Central memory CD8-positive, alpha-beta T cell (primary cell): ENCODE results near the gene PIGV.

Source experiments
- ATAC-seq: fragments of 150-1000 bp; cut with Tn5 transposase; replicated peaks from 2 replicates; pipeline ENCODE4 v1.10.0; 2022; ENCODE audit warnings: mild to moderate bottlenecking, moderate FRiP score, moderate number of reproducible peaks; ENCODE audit not compliant: poor library complexity, severe bottlenecking; ENCODE audit errors: extremely low read depth
- DNase-seq, 2 donors: peaks; one replicate each; pipeline ENCODE4 v3.0.0; 2021; ENCODE audit warnings: low spot score in 2 of 2
- H3K27ac Mint-ChIP-seq: one replicate; pipeline ENCODE4 v1.8.0; 2022; ENCODE audit warnings: low read depth, mild to moderate bottlenecking, moderate library complexity, mixed read lengths
- H3K27me3 Mint-ChIP-seq: one replicate; pipeline ENCODE4 v1.8.0; 2022; ENCODE audit warnings: mixed read lengths
- H3K36me3 Mint-ChIP-seq: one replicate; pipeline ENCODE4 v1.8.0; 2022; ENCODE audit warnings: mild to moderate bottlenecking, moderate library complexity, mixed read lengths; ENCODE audit not compliant: insufficient read depth
- H3K4me1 Mint-ChIP-seq: one replicate; pipeline ENCODE4 v1.8.0; 2022; ENCODE audit warnings: mixed read lengths
- H3K4me3 Mint-ChIP-seq: one replicate; pipeline ENCODE4 v1.8.0; 2022; ENCODE audit warnings: mild to moderate bottlenecking, moderate library complexity, mixed read lengths
- H3K9me3 Mint-ChIP-seq: one replicate; pipeline ENCODE4 v1.8.0; 2022; ENCODE audit warnings: mixed read lengths

PIGV gene

DNA sequence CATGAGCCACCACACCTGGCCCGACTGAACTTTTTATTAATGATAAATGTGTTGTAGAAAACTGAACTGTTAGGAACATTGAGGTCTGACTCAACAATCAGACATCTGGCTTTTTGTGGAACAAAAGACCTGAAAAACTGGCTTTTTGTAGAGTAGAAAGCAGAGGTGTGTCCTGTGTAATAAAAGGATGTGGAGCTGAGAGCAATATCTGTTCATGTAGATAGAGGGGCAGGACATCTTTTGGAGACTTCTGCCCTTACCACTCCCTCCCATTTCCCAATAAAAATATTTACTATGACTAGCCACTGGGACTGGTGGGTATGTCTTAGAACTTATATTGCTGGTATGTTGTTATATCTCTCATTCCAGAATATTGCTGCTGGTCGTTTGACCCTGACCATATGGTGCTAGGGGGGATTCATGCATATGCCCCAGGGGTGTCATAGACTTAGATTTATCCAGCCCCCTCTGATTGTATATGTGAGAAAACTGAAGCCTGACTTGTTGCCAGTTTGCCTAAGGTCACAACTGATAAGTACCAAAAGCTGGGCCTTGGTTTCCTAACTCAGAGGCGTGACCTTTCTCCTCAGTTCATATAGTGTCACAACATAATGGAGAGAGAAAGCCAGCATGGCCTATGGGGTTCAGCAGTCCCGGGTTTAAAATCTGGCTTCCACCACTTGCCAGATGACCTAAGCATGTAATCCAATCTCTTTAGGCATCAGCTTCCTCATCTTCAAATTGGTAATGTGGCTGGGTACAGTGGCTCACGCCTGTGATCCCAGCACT, 33.5 kb upstream of the PIGV start:
- Mint-ChIP-seq H3K4me3 (no peak overlapping the region), H3K9me3 (no peaks in the 10 kb centered on the region), H3K27me3 (no peaks in the 10 kb centered on the region), H3K36me3 (peaks cover 58% of the 10 kb centered on the region), H3K27ac (no peak overlapping the region), H3K4me1 (peaks cover 40% of the 10 kb centered on the region)
- no peak for DNase-seq
- no peak for ATAC-seq

DNA sequence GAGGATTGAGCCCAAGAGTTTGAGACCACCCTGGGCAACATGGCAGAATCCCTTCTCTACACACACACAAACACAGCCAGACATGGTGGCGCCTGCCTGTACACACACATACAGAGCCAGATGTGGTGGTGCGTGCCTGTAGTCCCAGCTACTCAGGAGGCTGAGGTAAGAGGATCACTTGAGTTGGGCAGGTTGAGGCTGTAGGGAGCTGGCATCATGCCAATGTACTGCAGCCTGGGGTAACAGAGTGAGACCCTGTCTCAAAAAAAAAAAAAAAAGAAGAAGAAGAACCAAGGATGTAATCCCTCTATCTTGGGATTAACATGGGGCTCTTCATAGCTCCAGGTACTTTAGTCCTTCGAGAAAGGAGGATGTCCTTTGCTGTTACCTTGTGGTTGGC, 29.4 kb upstream of the PIGV start:
- Mint-ChIP-seq H3K27me3 (no peaks in the 10 kb centered on the region), H3K4me3 (no peak overlapping the region), H3K4me1 (peaks cover 11% of the 10 kb centered on the region), H3K36me3 (peaks cover 66% of the 10 kb centered on the region), H3K9me3 (no peaks in the 10 kb centered on the region), H3K27ac (no peak overlapping the region)
- no peak for ATAC-seq
- no peak for DNase-seq

DNA sequence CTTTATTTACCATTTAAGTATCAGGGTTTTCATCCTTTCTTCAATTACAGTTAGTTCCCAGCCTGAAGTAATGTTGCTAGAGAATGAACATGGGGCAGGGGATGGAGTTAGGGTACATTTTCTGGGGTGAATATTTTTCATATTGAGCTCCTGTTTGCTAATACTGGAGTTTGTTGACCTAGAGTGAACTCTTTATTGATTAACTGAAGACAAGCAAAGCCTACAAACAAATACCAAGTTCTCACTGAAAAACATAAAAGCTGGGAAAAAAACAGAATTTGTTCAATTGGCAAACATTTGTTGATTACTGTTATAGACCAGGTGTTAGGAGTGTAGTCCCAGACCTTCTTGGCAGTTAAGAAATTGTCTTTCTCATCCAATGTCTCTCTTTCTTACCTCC, 28.2 kb upstream of the PIGV start:
- ATAC-seq (no peak), DNase-seq (no peak)
- Mint-ChIP-seq H3K9me3 (no peaks in the 10 kb centered on the region), H3K4me3 (no peak overlapping the region), H3K27ac (peak overlapping the region; percentile 84), H3K36me3 (peaks cover 70% of the 10 kb centered on the region), H3K27me3 (no peaks in the 10 kb centered on the region), H3K4me1 (peaks cover 11% of the 10 kb centered on the region)

DNA sequence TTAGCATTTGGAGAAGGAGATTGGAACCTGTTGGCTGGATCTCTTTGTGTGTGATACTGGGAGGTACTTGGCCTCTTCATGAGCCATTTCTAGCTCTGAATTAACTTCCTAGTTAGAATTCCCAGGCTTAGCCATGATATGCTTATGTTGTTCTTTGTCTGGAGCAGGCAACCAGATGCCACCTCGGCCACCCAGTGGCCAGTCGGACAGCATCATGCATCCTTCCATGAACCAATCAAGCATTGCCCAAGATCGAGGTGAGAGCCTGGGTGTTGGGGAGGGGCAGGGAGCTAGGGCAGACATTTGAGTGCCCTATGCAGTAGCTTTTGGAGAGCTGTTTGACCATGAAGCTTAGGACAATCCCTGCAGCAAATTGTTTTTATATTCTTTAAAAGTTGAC, 26.5 kb upstream of the PIGV start:
- H3K27ac Mint-ChIP-seq = no peak overlapping the region
- ATAC-seq (no peak), DNase-seq (no peak)
- H3K4me3 Mint-ChIP-seq = no peak overlapping the region
- H3K9me3 Mint-ChIP-seq = no peaks in the 10 kb centered on the region
- H3K36me3 Mint-ChIP-seq = peaks cover 71% of the 10 kb centered on the region
- H3K27me3 Mint-ChIP-seq = no peaks in the 10 kb centered on the region
- H3K4me1 Mint-ChIP-seq = peaks cover 11% of the 10 kb centered on the region

DNA sequence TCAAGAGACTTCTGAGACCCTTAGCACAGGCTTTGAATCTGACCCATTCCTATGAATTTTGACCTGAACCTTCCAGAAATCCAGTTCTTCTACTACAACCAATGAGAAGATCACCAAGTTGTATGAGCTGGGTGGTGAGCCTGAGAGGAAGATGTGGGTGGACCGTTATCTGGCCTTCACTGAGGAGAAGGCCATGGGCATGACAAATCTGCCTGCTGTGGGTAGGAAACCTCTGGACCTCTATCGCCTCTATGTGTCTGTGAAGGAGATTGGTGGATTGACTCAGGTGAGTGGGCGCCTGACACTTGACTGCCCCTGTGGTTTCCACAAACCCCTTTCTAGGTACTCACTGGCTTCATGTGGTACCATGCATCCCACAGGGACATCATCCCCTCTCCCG, 20.0 kb upstream of the PIGV start:
- DNase-seq (no peak), ATAC-seq (no peak)
- Mint-ChIP-seq H3K4me1 (peaks cover 19% of the 10 kb centered on the region), H3K9me3 (no peaks in the 10 kb centered on the region), H3K36me3 (peaks cover 76% of the 10 kb centered on the region), H3K27me3 (no peaks in the 10 kb centered on the region), H3K27ac (peak overlapping the region; percentile 16), H3K4me3 (no peak overlapping the region)

DNA sequence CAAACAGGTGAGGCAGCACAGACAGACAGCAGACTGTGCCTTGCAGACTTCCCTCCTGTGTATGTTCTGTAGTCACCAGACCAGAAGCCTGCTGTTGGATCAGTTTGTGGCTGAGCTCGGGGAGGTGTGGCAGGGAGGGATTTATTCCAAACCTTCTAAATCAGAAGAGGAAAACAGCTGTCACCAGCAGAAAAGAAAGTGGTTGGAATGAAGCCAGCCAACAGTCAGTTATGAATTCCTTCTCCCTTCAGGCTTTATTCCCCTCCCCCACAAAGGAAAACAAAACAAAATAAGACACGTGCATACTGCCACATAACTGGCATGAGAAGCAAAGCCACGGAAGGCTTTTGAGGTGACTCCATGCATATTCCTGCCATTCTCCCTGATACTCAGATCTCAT, 19.0 kb upstream of the PIGV start:
- DNase-seq = no peak

DNA sequence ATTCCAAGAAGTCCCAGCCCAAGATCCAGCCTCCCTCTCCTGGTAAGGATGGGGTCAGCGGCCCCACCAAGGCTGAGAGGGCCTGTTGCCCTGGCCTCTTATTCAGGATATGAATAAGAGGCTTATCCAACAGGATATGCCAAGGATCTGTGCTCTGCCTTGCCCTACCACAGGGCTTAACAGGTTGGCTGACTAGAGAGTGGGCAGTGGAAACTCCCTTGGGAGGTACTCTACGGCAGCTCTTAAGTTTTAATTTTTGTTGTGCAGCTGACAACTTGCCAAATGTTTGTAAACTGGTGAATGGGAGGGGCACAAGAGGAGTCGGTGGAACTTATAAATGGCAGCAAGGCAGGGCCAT, 16.5 kb upstream of the PIGV start:
- Mint-ChIP-seq H3K27me3 (no peaks in the 10 kb centered on the region), H3K27ac (no peak overlapping the region), H3K9me3 (no peaks in the 10 kb centered on the region), H3K4me1 (peaks cover 19% of the 10 kb centered on the region), H3K4me3 (no peak overlapping the region), H3K36me3 (peaks cover 83% of the 10 kb centered on the region)
- ATAC-seq = no peak
- no peak for DNase-seq

More for the DNA sequence above, 19.0 kb upstream of the PIGV start:
- no peak overlapping the region for H3K4me3 Mint-ChIP-seq
- ATAC-seq = no peak
- peaks cover 77% of the 10 kb centered on the region for H3K36me3 Mint-ChIP-seq
- H3K27me3 Mint-ChIP-seq = no peaks in the 10 kb centered on the region
- peaks cover 19% of the 10 kb centered on the region for H3K4me1 Mint-ChIP-seq
- no peak overlapping the region for H3K27ac Mint-ChIP-seq
- no peaks in the 10 kb centered on the region for H3K9me3 Mint-ChIP-seq

DNA sequence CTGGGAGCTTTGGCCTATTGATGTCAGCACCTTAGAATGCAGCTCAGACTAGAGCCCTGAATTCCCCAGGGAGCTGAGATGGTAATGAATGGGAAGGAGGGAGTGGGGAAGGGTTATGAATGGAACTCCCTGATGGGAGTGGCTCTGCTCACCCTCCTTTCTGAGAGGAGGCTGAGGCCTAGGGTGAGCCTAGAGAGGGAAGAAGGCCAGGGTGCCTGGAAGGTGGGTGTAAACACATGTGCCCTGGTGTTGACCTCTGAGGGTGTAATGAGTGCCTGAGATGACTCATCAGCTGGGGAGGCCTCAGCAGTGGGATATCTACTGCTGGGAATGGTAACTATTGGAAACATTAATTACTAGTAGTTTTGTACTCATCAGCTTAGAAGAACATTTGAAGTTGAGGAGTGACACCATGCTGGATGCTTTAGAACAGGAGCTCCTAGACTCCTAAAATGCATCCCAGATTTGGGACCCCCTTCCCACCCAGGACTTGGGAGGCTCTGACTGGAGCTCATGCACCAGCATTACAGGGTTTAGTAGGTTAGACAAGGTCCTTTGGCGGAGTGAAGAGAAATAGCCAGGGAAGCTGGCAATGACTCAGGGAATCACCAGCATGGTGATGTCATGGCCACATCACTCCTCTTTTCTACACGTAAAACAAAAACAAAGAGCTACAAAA, 16.0 kb upstream of the PIGV start:
- ATAC-seq (no peak), DNase-seq (no peak)
- no peak overlapping the region for H3K4me3 Mint-ChIP-seq
- H3K27ac Mint-ChIP-seq = peak overlapping the region; percentile 25
- H3K36me3 Mint-ChIP-seq = peaks cover 83% of the 10 kb centered on the region
- peaks cover 19% of the 10 kb centered on the region for H3K4me1 Mint-ChIP-seq
- H3K9me3 Mint-ChIP-seq = no peaks in the 10 kb centered on the region
- no peaks in the 10 kb centered on the region for H3K27me3 Mint-ChIP-seq

DNA sequence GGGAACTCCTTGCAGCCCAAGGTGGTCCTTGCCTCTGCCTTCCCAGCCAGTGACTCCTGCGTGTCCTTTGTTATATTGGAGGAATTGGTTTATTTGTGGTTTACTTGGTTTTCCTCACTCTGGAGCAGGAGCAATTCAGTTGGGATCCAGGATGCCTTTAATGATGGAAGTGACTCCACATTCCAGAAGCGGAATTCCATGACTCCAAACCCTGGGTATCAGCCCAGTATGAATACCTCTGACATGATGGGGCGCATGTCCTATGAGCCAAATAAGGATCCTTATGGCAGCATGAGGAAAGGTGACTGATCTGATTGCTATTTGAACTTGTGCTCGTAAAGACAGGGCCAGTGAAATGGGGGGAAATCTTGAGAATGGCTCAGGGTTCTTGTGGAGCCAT, 15.1 kb upstream of the PIGV start:
- Mint-ChIP-seq H3K27me3 (no peaks in the 10 kb centered on the region), H3K4me1 (peaks cover 18% of the 10 kb centered on the region), H3K36me3 (peaks cover 84% of the 10 kb centered on the region), H3K27ac (peak overlapping the region; percentile 25), H3K9me3 (no peaks in the 10 kb centered on the region), H3K4me3 (no peak overlapping the region)
- ATAC-seq (no peak), DNase-seq (no peak)

DNA sequence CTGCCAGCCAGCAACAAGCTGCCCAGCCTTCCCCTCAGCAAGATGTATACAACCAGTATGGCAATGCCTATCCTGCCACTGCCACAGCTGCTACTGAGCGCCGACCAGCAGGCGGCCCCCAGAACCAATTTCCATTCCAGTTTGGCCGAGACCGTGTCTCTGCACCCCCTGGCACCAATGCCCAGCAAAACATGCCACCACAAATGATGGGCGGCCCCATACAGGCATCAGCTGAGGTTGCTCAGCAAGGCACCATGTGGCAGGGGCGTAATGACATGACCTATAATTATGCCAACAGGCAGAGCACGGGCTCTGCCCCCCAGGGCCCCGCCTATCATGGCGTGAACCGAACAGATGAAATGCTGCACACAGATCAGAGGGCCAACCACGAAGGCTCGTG, 13.3 kb upstream of the PIGV start:
- ATAC-seq = no peak

DNA sequence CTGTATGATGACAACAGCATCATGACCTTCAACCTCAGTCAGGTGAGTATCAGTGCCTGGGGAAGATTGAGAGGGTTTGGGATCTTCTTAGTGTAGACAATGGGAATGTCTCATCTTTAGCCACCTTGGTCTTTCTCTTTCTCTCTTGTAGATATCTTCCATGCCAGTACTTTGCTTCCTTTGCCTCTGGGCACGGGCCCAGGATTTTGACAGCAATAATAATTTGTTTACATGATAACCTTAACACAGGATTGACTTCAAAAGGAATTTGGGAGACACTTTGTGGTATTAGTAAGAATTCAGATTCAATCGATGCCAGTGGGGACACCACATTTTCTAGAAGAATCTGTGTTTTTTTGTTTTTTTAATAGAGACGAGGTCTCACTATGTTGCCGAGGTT, 12.1 kb upstream of the PIGV start:
- peaks cover 28% of the 10 kb centered on the region for H3K4me1 Mint-ChIP-seq
- H3K9me3 Mint-ChIP-seq = no peaks in the 10 kb centered on the region
- peaks cover 87% of the 10 kb centered on the region for H3K36me3 Mint-ChIP-seq
- no peak for DNase-seq
- no peaks in the 10 kb centered on the region for H3K27me3 Mint-ChIP-seq
- H3K4me3 Mint-ChIP-seq = no peak overlapping the region
- no peak overlapping the region for H3K27ac Mint-ChIP-seq
- no peak for ATAC-seq

More for the DNA sequence above, 13.3 kb upstream of the PIGV start:
- no peak for DNase-seq
- no peak overlapping the region for H3K4me3 Mint-ChIP-seq
- peaks cover 24% of the 10 kb centered on the region for H3K4me1 Mint-ChIP-seq
- H3K9me3 Mint-ChIP-seq = no peaks in the 10 kb centered on the region
- no peaks in the 10 kb centered on the region for H3K27me3 Mint-ChIP-seq
- H3K36me3 Mint-ChIP-seq = peaks cover 85% of the 10 kb centered on the region
- H3K27ac Mint-ChIP-seq = peak overlapping the region; percentile 68

DNA sequence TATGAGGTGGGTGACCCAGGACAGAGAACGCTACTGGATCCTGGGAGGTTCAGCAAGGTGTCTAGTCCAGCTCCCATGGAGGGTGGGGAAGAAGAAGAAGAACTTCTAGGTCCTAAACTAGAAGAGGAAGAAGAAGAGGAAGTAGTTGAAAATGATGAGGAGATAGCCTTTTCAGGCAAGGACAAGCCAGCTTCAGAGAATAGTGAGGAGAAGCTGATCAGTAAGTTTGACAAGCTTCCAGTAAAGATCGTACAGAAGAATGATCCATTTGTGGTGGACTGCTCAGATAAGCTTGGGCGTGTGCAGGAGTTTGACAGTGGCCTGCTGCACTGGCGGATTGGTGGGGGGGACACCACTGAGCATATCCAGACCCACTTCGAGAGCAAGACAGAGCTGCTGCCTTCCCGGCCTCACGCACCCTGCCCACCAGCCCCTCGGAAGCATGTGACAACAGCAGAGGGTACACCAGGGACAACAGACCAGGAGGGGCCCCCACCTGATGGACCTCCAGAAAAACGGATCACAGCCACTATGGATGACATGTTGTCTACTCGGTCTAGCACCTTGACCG, 8.6 kb upstream of the PIGV start:
- Mint-ChIP-seq H3K36me3 (peaks cover 73% of the 10 kb centered on the region), H3K27ac (peak overlapping the region; percentile 71)

More for the DNA sequence above, 8.6 kb upstream of the PIGV start:
- H3K4me1 Mint-ChIP-seq = peaks cover 34% of the 10 kb centered on the region
- no peaks in the 10 kb centered on the region for H3K9me3 Mint-ChIP-seq
- no peak for ATAC-seq
- no peaks in the 10 kb centered on the region for H3K27me3 Mint-ChIP-seq
- H3K4me3 Mint-ChIP-seq = no peak overlapping the region
- no peak for DNase-seq
